ENCODE measurements around the gene RBM28. TPM values are rescaled to one million over a fixed set of nuclear protein-coding genes. Genes with fewer than 3 reads are reported as not detected.

The RBM28 gene
- total RNA-seq, 1 donor from 2014 or later = 53.2 TPM

GRCh38 chr7:128322040-128322643 lies 21.6 kb downstream of the RBM28 start:
- Mint-ChIP-seq H3K4me3 (ENCODE audit: unreplicated experiment) (no peak overlapping the region), H3K9me3 (ENCODE audit: unreplicated experiment) (no peaks in the 10 kb centered on the region), H3K4me1 (ENCODE audit: low read depth, unreplicated experiment) (no peaks in the 10 kb centered on the region), H3K27ac (ENCODE audit: unreplicated experiment) (no peak overlapping the region), H3K36me3 (ENCODE audit: unreplicated experiment) (no peaks in the 10 kb centered on the region), H3K27me3 (ENCODE audit: unreplicated experiment) (peaks cover 3% of the 10 kb centered on the region)
- no peak for DNase-seq
- TF ChIP-seq CTCF (IDR thresholded peaks at IDR 0.05; ENCODE audit: partially characterized antibody, unreplicated experiment) = no peak

DNA sequence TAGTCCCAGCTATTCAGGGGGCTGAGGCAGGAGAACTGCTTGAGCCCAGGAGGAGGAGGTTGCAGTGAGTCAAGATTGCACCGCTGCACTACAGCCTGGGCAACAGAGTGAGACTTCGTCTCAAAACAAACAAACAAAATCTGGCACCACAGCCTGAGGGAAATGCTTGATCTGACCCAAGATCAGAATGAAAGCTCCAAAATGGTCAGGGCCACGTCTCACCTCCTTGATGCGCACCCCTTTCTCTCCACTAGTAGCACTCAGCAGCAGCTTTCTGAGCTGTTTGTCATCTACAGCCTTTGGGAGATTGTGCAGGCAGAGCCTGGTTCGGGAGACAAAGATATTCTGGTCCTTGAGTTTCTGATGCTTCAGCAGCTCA lies 22.7 kb downstream of the RBM28 start:
- no peaks in the 10 kb centered on the region for H3K4me1 Mint-ChIP-seq (ENCODE audit: low read depth, unreplicated experiment)
- no peak for DNase-seq
- no peaks in the 10 kb centered on the region for H3K36me3 Mint-ChIP-seq (ENCODE audit: unreplicated experiment)
- no peak for TF ChIP-seq CTCF (IDR thresholded peaks at IDR 0.05; ENCODE audit: partially characterized antibody, unreplicated experiment)
- H3K9me3 Mint-ChIP-seq (ENCODE audit: unreplicated experiment) = no peaks in the 10 kb centered on the region
- H3K4me3 Mint-ChIP-seq (ENCODE audit: unreplicated experiment) = no peak overlapping the region
- no peak overlapping the region for H3K27ac Mint-ChIP-seq (ENCODE audit: unreplicated experiment)
- H3K27me3 Mint-ChIP-seq (ENCODE audit: unreplicated experiment) = peaks cover 3% of the 10 kb centered on the region

GRCh38 chr7:128318691-128319090 lies 25.0 kb downstream of the RBM28 start:
- no peak overlapping the region for H3K4me3 Mint-ChIP-seq (ENCODE audit: unreplicated experiment)
- no peaks in the 10 kb centered on the region for H3K9me3 Mint-ChIP-seq (ENCODE audit: unreplicated experiment)
- no peaks in the 10 kb centered on the region for H3K4me1 Mint-ChIP-seq (ENCODE audit: low read depth, unreplicated experiment)
- no peak for DNase-seq
- H3K27me3 Mint-ChIP-seq (ENCODE audit: unreplicated experiment) = peaks cover 3% of the 10 kb centered on the region
- H3K36me3 Mint-ChIP-seq (ENCODE audit: unreplicated experiment) = no peaks in the 10 kb centered on the region
- no peak overlapping the region for H3K27ac Mint-ChIP-seq (ENCODE audit: unreplicated experiment)
- TF ChIP-seq CTCF (IDR thresholded peaks at IDR 0.05; ENCODE audit: partially characterized antibody, unreplicated experiment) = no peak

GRCh38 chr7:128311013-128311412 lies 32.7 kb downstream of the RBM28 start:
- no peak for DNase-seq
- peaks cover 7% of the 10 kb centered on the region for H3K36me3 Mint-ChIP-seq (ENCODE audit: unreplicated experiment)

More at GRCh38 chr7:128311013-128311412, 32.7 kb downstream of the RBM28 start:
- Mint-ChIP-seq H3K4me1 (ENCODE audit: low read depth, unreplicated experiment) (no peaks in the 10 kb centered on the region), H3K4me3 (ENCODE audit: unreplicated experiment) (no peak overlapping the region), H3K9me3 (ENCODE audit: unreplicated experiment) (no peaks in the 10 kb centered on the region), H3K27ac (ENCODE audit: unreplicated experiment) (no peak overlapping the region), H3K27me3 (ENCODE audit: unreplicated experiment) (peaks cover under 1% of the 10 kb centered on the region)
- no peak for TF ChIP-seq CTCF (IDR thresholded peaks at IDR 0.05; ENCODE audit: partially characterized antibody, unreplicated experiment)
